Right lobe of liver (tissue), 6 donors: Measurements from ENCODE around the gene SERPINA1. TPM values are rescaled to one million over a fixed set of nuclear protein-coding genes. Genes with fewer than 3 reads are reported as not detected.
A peak's percentile ranks its signal among the peaks of the same experiment; 100 is the strongest.
"Not testable (repeated sequence)": the region's sequence is repeated elsewhere in the genome, so short reads cannot be mapped to it uniquely, and the experiment has no call there.

ENCODE experiments used
- ATAC-seq, 4 donors: fragments of 200-7000 bp; cut with Tn5 transposase; one replicate each; pipeline ENCODE4 v1.9.1; 2020; ENCODE audit warnings: mild to moderate bottlenecking in 4 of 4, moderate library complexity in 4 of 4
- DNase-seq, 3 donors: peaks; one replicate each; pipeline ENCODE4 v3.0.0-alpha.2; 2020
- H3K27ac ChIP-seq, 3 donors: fragments of 200-600 bp; one replicate each; pipeline ENCODE4 v1.8.0; 2022
- H3K27me3 ChIP-seq, 2 donors: fragments of 200-600 bp; one replicate each; pipeline ENCODE4 v1.8.0; 2022
- H3K36me3 ChIP-seq, 4 donors: fragments of 200-600 bp; sonication (generic) in 1 of 4; one replicate each; pipeline versions ENCODE4 v1.5.1 to v1.8.0; 2017 to 2022; ENCODE audit warnings: control low read depth in 1 of 4
- H3K4me1 ChIP-seq, 4 donors: fragments of 200-600 bp; sonication (generic) in 1 of 4; one replicate each; pipeline versions ENCODE4 v1.5.1 to v1.8.0; 2017 to 2022; ENCODE audit warnings: control low read depth in 1 of 4
- H3K4me3 ChIP-seq, 3 donors: fragments of 200-600 bp; one replicate each; pipeline ENCODE4 v1.8.0; 2022
- H3K9me3 ChIP-seq, 4 donors: fragments of 200-600 bp; sonication (generic) in 1 of 4; one replicate each; pipeline versions ENCODE4 v1.5.1 to v1.8.0; 2017 to 2022; ENCODE audit warnings: control low read depth in 1 of 4
- CTCF ChIP-seq, 4 donors: fragments of 200-600 bp in 3 of 4; fragments of 450-650 bp in 1 of 4; IDR thresholded peaks; one replicate each; pipeline versions ENCODE4 v1.5.1 to v1.8.0; 2016 to 2022; ENCODE audit warnings: antibody characterized with exemption in 4 of 4, mild to moderate bottlenecking in 2 of 4
- POLR2A ChIP-seq: fragments of 450-650 bp; IDR thresholded peaks from one replicate; pipeline ENCODE4 v1.6.1; 2017; ENCODE audit warnings: antibody characterized with exemption, mild to moderate bottlenecking
- WGBS: methylation state at CpG from one replicate; pipeline ENCODE4 v1.1.6; 2018; ENCODE audit warnings: low coverage, low lambda C conversion rate; ENCODE audit not compliant: insufficient coverage; ENCODE audit errors: missing lambda C conversion rate; 5-methylcytosine and 5-hydroxymethylcytosine counted together
- intact Hi-C, 2 donors: fragments of 100-400 bp; cut with DNase I; formaldehyde crosslinking; loops; one replicate each; pipeline versions ENCODE4 v1.11.2 to v1.14.1; 2022
- total RNA-seq, 6 experiments: library from RNA; depleted of rRNA in 2 of 6; stranded (reverse); fragments of >200 nt in 2 of 6; fragmentation: NEBNext Ultra II Directional in 3 of 6; extraction: Animal tissue kit (Norgen Biotek cat#: 25700) in 3 of 6; gene quantifications; one replicate each; pipeline versions ENCODE4 v1.1.0 to v1.2.4, GENCODE V29; 2016 to 2023
- donor health status: DM: no; HTN: yes; CAD: no.
- donor health status: DM: no; HTN: no; CAD: no.
- donor health status: DM: no; HTN: no; CAD: no.
- donor health status: DM: no; HTN: yes; CAD: no.
- donor health status: DM: no; HTN: yes; CAD: no.

The SERPINA1 gene
- total RNA-seq, 6 experiments from 2014 or later: 18,575 to 39,670 (median 31,917) TPM

GRCh38 chr14:94372021-94372605, 16.3 kb downstream of the SERPINA1 start:
- ATAC-seq (no peak), DNase-seq (peak in 1 of 3 donors; percentile 23)
- H3K4me1 ChIP-seq: no peaks in the 10 kb centered on the region
- no peak overlapping the region for H3K27ac ChIP-seq
- no peaks in the 10 kb centered on the region for H3K27me3 ChIP-seq
- no peaks in the 10 kb centered on the region for H3K9me3 ChIP-seq
- intact Hi-C loops: loop anchor here in 1 of 2 donors (10.0 kb wide), 1 partner anchor 77 kb away; the partner anchor contains the start of gene SERPINA10
- no peaks in the 10 kb centered on the region for H3K36me3 ChIP-seq
- TF ChIP-seq CTCF (IDR thresholded peaks at IDR 0.05) (peak in 2 of 4 donors; percentile 6 to 22), POLR2A (no peak)
- 59% methylated on average over 5 of the region's 13 CpGs for WGBS
- no peak overlapping the region for H3K4me3 ChIP-seq

DNA sequence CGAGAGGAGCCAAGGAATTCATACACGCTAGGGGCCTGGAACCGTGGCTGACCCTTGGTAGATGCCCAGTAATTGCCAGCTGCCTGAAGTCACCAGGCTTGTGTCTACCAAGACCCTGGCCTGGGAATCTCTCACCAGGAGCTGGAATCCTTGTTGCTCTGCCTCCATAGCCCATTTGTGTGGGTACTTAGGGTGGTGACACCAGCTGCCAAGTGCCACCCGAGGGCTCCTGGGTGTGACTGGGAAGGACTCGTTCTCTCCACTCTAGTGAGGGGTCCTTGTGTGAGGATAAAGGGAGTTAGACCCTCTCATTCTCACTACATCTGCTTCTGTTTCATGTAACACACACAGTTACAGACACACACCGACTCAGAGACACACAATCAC, 17.9 kb downstream of the SERPINA1 start:
- Histone ChIP-seq H3K4me3 (no peak overlapping the region), H3K27ac (no peak overlapping the region), H3K27me3 (no peaks in the 10 kb centered on the region), H3K36me3 (no peaks in the 10 kb centered on the region), H3K9me3 (no peaks in the 10 kb centered on the region), H3K4me1 (no peaks in the 10 kb centered on the region)
- peak in 1 of 3 donors; percentile 33 for DNase-seq
- no CpG with 5 or more reads among the region's 6 CpGs for WGBS
- intact Hi-C loops: loop anchor here in 1 of 2 donors (10.0 kb wide), 1 partner anchor 76 kb away; the partner anchor contains the start of gene SERPINA10
- TF ChIP-seq POLR2A (no peak), CTCF (IDR thresholded peaks at IDR 0.05) (no peak)
- ATAC-seq: no peak

DNA sequence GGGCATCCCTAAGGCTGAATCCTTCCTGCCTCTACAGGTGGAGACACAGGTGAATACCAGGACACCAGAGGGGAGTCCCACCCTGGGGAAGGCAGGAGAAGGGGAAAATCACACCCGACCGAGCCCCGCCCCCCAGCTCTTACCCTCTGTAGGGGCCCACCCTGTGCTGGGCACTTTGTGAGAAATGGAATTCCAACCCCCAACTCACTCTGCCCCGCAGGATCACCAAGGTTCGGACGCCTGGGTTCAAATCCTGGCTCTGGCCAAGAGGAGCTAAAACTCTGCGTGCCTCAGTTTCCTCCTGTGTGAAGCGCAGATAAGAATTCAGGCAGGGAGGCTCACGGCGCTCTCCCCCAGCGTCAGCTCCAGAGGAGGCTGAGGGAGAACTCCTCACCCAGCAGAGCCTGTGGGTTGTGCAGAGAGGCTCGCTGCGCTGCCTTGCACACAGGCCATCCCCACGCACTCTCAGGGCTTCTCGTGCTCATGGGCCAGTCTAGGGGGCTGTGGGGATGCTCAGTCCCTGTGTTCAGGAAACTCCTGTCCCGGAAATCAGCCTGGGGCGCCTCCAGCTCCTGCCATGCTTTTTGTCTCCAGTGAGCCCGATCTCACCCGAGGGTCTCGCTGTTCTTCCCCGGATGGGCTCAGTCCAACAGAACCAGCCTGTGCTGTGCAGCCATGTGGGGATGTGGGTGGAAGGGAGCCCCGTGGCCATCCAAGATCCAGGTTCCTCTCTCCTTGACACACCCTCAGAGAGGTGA, 18.5 kb downstream of the SERPINA1 start:
- not testable (repeated sequence) for H3K4me1 ChIP-seq, H3K4me3 ChIP-seq, H3K36me3 ChIP-seq, H3K9me3 ChIP-seq, ATAC-seq, H3K27ac ChIP-seq, H3K27me3 ChIP-seq
- intact Hi-C loops: loop anchor here in 1 of 2 donors (10.0 kb wide), 1 partner anchor 75 kb away; the partner anchor contains the start of gene SERPINA10
- WGBS: no CpG with 5 or more reads among the region's 22 CpGs
- DNase-seq: peak in 1 of 3 donors; percentile 40

DNA sequence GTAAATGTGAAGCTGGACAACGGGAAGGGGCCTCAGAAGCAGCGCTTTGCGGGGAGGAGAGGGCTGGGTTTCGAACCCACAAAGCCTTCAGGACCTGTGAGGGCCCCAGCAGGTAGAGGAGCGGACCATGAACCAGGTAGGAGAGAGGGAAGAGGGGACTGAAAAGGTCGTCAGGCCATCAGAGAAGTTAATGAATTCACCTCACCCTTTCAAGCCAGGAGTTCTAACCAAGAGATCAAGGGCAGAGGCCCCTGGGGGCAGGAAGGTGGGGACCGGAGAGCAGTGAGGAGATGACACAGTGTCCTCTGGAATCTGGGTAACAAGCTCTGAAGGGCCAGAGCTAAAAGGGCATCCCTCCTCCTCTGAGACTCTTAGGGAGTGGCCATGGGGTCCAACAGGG, 19.4 kb downstream of the SERPINA1 start:
- intact Hi-C loops: no loop called here
- H3K9me3 ChIP-seq: no peaks in the 10 kb centered on the region
- DNase-seq (no peak), ATAC-seq (no peak)
- H3K36me3 ChIP-seq: no peaks in the 10 kb centered on the region
- no peak overlapping the region for H3K27ac ChIP-seq
- WGBS: 82% methylated on average over 6 of the region's 7 CpGs
- no peaks in the 10 kb centered on the region for H3K4me1 ChIP-seq
- no peaks in the 10 kb centered on the region for H3K27me3 ChIP-seq
- H3K4me3 ChIP-seq: no peak overlapping the region
- TF ChIP-seq CTCF (IDR thresholded peaks at IDR 0.05) (no peak), POLR2A (no peak)

- no peaks in the 10 kb centered on the region for H3K4me1 ChIP-seq
- ATAC-seq: no peak
- WGBS: no CpG with 5 or more reads among the region's 3 CpGs
- no peak overlapping the region for H3K27ac ChIP-seq
- TF ChIP-seq POLR2A (no peak), CTCF (IDR thresholded peaks at IDR 0.05) (no peak)
- DNase-seq: no peak
- no peaks in the 10 kb centered on the region for H3K36me3 ChIP-seq
- no peaks in the 10 kb centered on the region for H3K27me3 ChIP-seq
- intact Hi-C loops: no loop called here
- H3K4me3 ChIP-seq: no peak overlapping the region
- H3K9me3 ChIP-seq: no peaks in the 10 kb centered on the region
These were observed 20.2 kb downstream of the SERPINA1 start for GRCh38 chr14:94368243-94368590.
